ENCODE results near the gene KRT80. TPM values are rescaled to one million over a fixed set of nuclear protein-coding genes. Genes with fewer than 3 reads are reported as not detected.

Gene KRT80
- polyA plus RNA-seq, 3 donors, result 0.18 to 0.52 (median 0.37) TPM

- Histone ChIP-seq H3K79me2 (ENCODE audit: insufficient read depth, low read length) (no peaks in the 10 kb centered on the region), H3K4me3 (replicated peaks in 1 of 3; ENCODE audit: low read depth in 2 of 3, low read length in 3 of 3) (no peak overlapping the region), H3K27ac (ENCODE audit: low read depth in 1 of 2, low read length in 2 of 2) (no peak overlapping the region), H3K4me2 (replicated peaks; ENCODE audit: extremely low read depth, low read length, poor library complexity, severe bottlenecking) (no peak overlapping the region), H3K36me3 (replicated peaks in 1 of 2; ENCODE audit: control insufficient read depth in 1 of 2, insufficient read depth in 2 of 2, low read length in 2 of 2) (no peaks in the 10 kb centered on the region), H3K9me3 (replicated peaks in 1 of 2; ENCODE audit: control insufficient read depth in 1 of 2, insufficient read depth in 1 of 2, low read length in 2 of 2) (no peaks in the 10 kb centered on the region), H4K20me1 (ENCODE audit: insufficient read depth, low read length) (no peaks in the 10 kb centered on the region), H2AFZ (ENCODE audit: insufficient read depth, low read depth, low read length, poor library complexity, severe bottlenecking) (no peak overlapping the region), H3K27me3 (ENCODE audit: control insufficient read depth in 2 of 2, insufficient read depth in 2 of 2, low read length in 2 of 2) (no peaks in the 10 kb centered on the region), H3K9ac (ENCODE audit: insufficient read depth, low read length, poor library complexity, severe bottlenecking) (no peak overlapping the region), H3K4me1 (ENCODE audit: control insufficient read depth in 1 of 2, insufficient read depth in 2 of 2, low read length in 2 of 2) (peaks cover 49 to 55% of the 10 kb centered on the region in 2 donors)
- Mint-ChIP-seq H3K4me3 (no peak overlapping the region), H3K9me3 (peaks cover 0 to 2% (median 0%) of the 10 kb centered on the region in 7 donors), H3K36me3 (peaks cover 4 to 6% of the 10 kb centered on the region in 2 donors), H3K27me3 (ENCODE audit: low read depth in 3 of 3) (peaks cover 0 to 9% (median 2%) of the 10 kb centered on the region in 3 donors), H3K4me1 (peaks cover 57% of the 10 kb centered on the region), H3K27ac (peak overlapping the region in 3 of 7 donors; percentile 41 to 53 (median 52))
- intact Hi-C loops (cut with micrococcal nuclease), result no loop called here
- DNase-seq, result no peak
- no peak for TF ChIP-seq CTCF (IDR thresholded peaks at IDR 0.05)
- 95% methylated on average over 6 of the region's 9 CpGs for WGBS (ENCODE audit: insufficient coverage)
These were observed 8.8 kb downstream of the KRT80 start for GRCh38 chr12:52182898-52183543.

- H3K9me3 Mint-ChIP-seq, result peaks cover 0 to 2% (median 0%) of the 10 kb centered on the region in 7 donors
- H3K4me1 Mint-ChIP-seq, result peaks cover 51% of the 10 kb centered on the region
- Histone ChIP-seq H3K27ac (ENCODE audit: low read depth in 1 of 2, low read length in 2 of 2) (no peak overlapping the region), H3K36me3 (replicated peaks in 1 of 2; ENCODE audit: control insufficient read depth in 1 of 2, insufficient read depth in 2 of 2, low read length in 2 of 2) (no peaks in the 10 kb centered on the region), H4K20me1 (ENCODE audit: insufficient read depth, low read length) (no peaks in the 10 kb centered on the region), H3K27me3 (ENCODE audit: control insufficient read depth in 2 of 2, insufficient read depth in 2 of 2, low read length in 2 of 2) (no peaks in the 10 kb centered on the region), H3K4me1 (ENCODE audit: control insufficient read depth in 1 of 2, insufficient read depth in 2 of 2, low read length in 2 of 2) (peaks cover 42 to 48% of the 10 kb centered on the region in 2 donors), H3K9me3 (replicated peaks in 1 of 2; ENCODE audit: control insufficient read depth in 1 of 2, insufficient read depth in 1 of 2, low read length in 2 of 2) (no peaks in the 10 kb centered on the region), H3K9ac (ENCODE audit: insufficient read depth, low read length, poor library complexity, severe bottlenecking) (no peak overlapping the region), H2AFZ (ENCODE audit: insufficient read depth, low read depth, low read length, poor library complexity, severe bottlenecking) (no peak overlapping the region), H3K79me2 (ENCODE audit: insufficient read depth, low read length) (no peaks in the 10 kb centered on the region), H3K4me3 (replicated peaks in 1 of 3; ENCODE audit: low read depth in 2 of 3, low read length in 3 of 3) (no peak overlapping the region), H3K4me2 (replicated peaks; ENCODE audit: extremely low read depth, low read length, poor library complexity, severe bottlenecking) (no peak overlapping the region)
- WGBS (ENCODE audit: insufficient coverage), result 60% methylated on average over 3 of the region's 5 CpGs
- H3K27me3 Mint-ChIP-seq (ENCODE audit: low read depth in 3 of 3), result peaks cover 0 to 9% (median 2%) of the 10 kb centered on the region in 3 donors
- H3K27ac Mint-ChIP-seq, result no peak overlapping the region
- no peak for DNase-seq
- peaks cover 4 to 6% of the 10 kb centered on the region in 2 donors for H3K36me3 Mint-ChIP-seq
- TF ChIP-seq CTCF (IDR thresholded peaks at IDR 0.05), result no peak
- no peak overlapping the region for H3K4me3 Mint-ChIP-seq
- intact Hi-C loops (cut with micrococcal nuclease), result no loop called here
These were observed 9.4 kb downstream of the KRT80 start for GRCh38 chr12:52182384-52182783.
